MG63 (cell line): Measurements from ENCODE around the gene NXNL1. TPM values are rescaled to one million over a fixed set of nuclear protein-coding genes. Genes with fewer than 3 reads are reported as not detected.
"Not testable (repeated sequence)": the region's sequence is repeated elsewhere in the genome, so short reads cannot be mapped to it uniquely, and the experiment has no call there.

Experiments
- DNase-seq: peaks from one replicate; pipeline ENCODE4 v3.0.0-alpha.2; 2020
- H3K27me3 ChIP-seq: fragments of 250-450 bp; sonication (Bioruptor Pico); 2 replicates; pipeline ENCODE4 v1.5.1; 2020; ENCODE audit warnings: mild to moderate bottlenecking, moderate library complexity
- H3K36me3 ChIP-seq: fragments of 250-450 bp; sonication (Bioruptor Pico); 2 replicates; pipeline ENCODE4 v1.5.1; 2020; ENCODE audit warnings: mild to moderate bottlenecking, moderate library complexity
- H3K4me3 ChIP-seq: fragments of 250-450 bp; sonication (Bioruptor Pico); 2 replicates; pipeline ENCODE4 v1.5.1; 2020; ENCODE audit warnings: mild to moderate bottlenecking, moderate library complexity
- H3K9me3 ChIP-seq: fragments of 250-450 bp; sonication (Bioruptor Pico); 2 replicates; pipeline ENCODE4 v1.5.1; 2020; ENCODE audit warnings: mild to moderate bottlenecking, moderate library complexity
- total RNA-seq: library from RNA; depleted of rRNA; stranded (reverse); fragments of >200 nt; shearing (Covaris generic); gene quantifications from 2 replicates; pipeline ENCODE4 v1.2.3, GENCODE V29; 2014; ENCODE audit warnings: low replicate concordance

The NXNL1 gene
- total RNA-seq, 1 experiment from 2014 or later: not detected

DNA sequence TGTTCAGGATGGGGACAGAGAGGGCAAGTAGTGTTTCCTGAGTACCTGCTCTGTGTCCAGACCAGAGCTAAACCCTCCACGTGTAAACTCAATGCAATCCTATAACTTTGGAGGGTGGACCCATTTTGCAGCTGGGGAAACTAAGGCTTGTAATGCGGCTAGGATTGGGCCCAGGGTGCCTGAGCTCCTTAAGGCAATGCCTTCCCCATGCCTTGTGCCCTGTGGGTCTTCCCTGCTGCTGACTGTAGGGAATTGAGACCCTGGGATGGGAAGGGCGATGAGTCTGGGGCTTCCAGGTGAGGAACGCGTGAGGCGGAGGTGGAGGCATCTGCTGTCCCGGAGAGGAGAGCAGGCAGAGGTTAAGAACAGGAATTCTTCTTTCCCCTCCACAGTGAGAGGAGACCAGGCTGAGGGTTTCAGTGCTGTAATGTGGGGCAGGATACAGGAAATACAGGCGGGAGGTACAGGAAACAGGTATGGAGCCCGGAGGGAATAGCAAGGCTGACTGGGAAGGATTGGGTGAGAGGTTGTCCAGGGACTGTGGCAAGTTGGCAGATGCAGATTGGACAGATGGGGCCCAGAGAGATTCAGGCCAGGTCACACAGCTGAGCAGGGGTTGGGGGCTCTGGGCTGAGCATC lies 28.8 kb upstream of the NXNL1 start:
- Histone ChIP-seq H3K4me3 (no peak overlapping the region), H3K9me3 (no peaks in the 10 kb centered on the region), H3K27me3 (no peaks in the 10 kb centered on the region), H3K36me3 (no peaks in the 10 kb centered on the region; the same call in 1 of the 2 replicates)
- no peak for DNase-seq

- DNase-seq: peak; percentile 63
- H3K27me3 ChIP-seq: no peaks in the 10 kb centered on the region
- no peaks in the 10 kb centered on the region; the same call in 1 of the 2 replicates for H3K36me3 ChIP-seq
- no peaks in the 10 kb centered on the region for H3K9me3 ChIP-seq
- no peak overlapping the region for H3K4me3 ChIP-seq
These were observed 28.1 kb upstream of the NXNL1 start for GRCh38 chr19:17488593-17489391.

DNA sequence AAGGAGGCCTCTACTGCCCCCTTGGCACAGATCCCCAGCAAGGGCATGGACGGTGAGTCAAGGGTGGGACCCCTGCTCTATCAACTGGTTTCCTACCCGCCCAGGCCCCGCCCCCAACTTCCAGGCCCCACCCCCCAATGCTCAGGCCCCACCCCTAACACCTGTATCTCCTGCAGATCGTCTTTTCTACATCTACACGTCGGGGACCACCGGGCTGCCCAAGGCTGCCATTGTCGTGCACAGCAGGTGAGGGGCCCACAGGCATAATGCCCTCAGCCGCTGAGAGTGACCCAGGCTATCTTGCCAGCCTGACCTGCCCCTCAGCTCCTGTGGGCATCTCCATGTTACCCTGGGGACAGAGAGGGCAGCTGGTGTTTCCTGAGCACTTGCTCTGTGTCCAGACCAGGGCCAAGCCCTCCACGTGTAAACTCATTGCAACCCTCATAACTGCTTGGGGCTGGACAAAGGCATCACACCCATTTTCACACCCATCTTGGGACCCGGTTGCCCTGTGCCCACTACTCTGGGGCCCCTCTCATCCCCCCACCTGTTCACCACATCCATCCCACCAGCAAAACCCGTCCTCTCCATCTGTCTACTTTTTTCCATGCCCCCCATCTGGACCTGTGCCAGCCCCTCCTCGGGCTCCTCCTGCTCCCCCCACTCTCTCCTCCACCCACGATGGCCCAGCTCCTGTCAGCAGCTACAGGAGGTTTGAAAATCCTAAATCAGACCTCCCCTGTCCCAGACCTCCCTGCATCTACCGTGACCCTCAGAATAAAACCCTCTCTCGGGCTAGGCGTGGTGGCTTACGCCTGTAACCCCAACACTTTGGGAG lies 26.8 kb upstream of the NXNL1 start:
- Histone ChIP-seq H3K36me3 (no peaks in the 10 kb centered on the region; the same call in 1 of the 2 replicates), H3K27me3 (no peaks in the 10 kb centered on the region), H3K4me3 (no peak overlapping the region), H3K9me3 (no peaks in the 10 kb centered on the region)
- DNase-seq: no peak

DNA sequence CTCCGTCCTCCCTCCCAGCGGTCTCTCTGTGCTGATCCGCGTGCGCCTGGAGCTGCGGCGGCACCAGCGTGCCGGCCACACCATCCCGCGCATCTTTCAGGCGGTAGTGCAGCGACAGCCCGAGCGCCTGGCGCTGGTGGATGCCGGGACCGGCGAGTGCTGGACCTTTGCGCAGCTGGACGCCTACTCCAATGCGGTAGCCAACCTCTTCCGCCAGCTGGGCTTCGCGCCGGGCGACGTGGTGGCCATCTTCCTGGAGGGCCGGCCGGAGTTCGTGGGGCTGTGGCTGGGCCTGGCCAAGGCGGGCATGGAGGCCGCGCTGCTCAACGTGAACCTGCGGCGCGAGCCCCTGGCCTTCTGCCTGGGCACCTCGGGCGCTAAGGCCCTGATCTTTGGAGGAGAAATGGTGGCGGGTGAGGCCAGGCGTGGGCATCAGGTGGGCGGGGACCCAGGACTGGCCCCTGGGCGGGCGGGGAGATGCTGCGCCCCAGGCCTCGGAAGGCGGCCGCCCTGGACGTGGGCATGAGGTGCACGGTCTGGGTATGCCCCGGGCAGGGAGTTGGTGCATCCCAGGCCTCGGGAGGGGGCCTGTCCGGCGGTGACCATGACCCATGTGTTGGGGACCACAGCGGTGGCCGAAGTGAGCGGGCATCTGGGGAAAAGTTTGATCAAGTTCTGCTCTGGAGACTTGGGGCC lies 26.0 kb upstream of the NXNL1 start:
- no peaks in the 10 kb centered on the region; the same call in 1 of the 2 replicates for H3K36me3 ChIP-seq
- no peaks in the 10 kb centered on the region for H3K9me3 ChIP-seq
- DNase-seq: no peak
- no peak overlapping the region for H3K4me3 ChIP-seq
- H3K27me3 ChIP-seq: no peaks in the 10 kb centered on the region

DNA sequence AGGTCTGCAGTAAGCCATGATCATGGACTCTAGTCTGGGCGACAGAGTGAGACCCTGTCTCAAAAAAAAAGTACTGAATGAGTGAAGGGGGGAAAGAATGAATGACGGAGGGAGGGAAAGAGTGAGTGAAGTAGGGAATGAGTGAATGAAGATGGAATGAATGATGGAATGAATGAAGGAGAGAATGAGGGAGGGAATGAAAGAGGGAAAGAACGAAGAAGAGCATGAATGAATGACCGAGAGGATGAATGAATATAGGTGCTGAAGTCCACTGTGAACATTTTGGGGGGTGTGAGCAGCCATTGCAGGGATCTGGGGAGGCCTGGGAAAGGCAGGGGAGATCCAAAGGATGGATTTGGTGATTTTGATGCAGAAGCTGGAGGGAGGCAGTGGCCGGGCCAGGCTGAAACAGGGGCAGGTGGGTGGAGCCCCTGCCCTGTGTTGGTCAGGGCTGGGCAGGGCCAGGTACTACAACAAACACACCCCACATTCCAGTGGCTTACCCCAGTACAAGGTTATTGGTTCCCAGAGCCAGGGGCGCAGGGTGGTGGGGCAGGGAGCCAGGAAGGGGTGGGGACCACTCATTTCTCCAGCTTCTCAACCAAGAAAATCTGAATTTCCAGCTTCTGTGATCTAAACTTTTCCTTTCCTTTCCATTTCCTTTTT lies 23.9 kb upstream of the NXNL1 start:
- Histone ChIP-seq H3K27me3 (no peaks in the 10 kb centered on the region), H3K9me3 (no peaks in the 10 kb centered on the region), H3K4me3 (no peak overlapping the region), H3K36me3 (no peaks in the 10 kb centered on the region; the same call in 1 of the 2 replicates)
- DNase-seq: no peak

- DNase-seq: no peak
- H3K36me3 ChIP-seq: no peaks in the 10 kb centered on the region; the same call in 1 of the 2 replicates
- H3K9me3 ChIP-seq: no peaks in the 10 kb centered on the region
- no peaks in the 10 kb centered on the region for H3K27me3 ChIP-seq
- H3K4me3 ChIP-seq: no peak overlapping the region
These were observed 22.9 kb upstream of the NXNL1 start for GRCh38 chr19:17483605-17484002.

DNA sequence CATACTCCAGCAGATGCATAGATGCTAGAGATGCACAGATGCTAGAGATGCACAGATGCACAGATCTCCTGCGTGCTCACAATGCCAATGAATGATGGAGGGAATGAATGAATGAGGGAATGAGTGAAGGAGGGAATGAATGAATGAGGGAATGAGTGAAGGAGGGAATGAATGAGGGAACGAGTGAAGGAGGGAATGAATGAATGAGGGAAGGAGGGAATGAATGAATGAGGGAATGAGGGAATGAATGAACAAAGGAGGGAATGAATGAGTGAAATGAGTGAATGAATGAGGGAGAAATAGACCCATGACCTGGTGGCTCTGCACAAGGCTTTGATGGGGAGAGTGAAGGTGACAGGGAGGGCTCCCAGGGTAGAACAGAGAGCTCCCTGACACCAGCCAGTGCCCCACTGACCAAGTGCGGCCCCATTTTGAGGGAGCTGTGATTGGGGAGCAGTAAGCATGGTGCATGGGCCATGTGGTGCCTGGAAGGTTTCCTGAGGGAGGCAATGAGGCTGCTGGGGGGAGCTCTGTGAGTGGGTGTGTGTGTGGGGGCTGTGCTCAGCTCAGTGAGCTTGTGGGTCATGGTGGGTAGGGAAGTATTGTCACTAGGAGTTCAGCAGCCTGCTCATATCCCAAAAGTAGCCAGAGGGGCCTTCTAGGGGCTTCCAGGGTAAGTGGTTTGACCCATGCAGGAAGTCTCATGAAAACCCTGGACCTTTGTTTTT lies 22.3 kb upstream of the NXNL1 start:
- DNase-seq: no peak
- Histone ChIP-seq H3K9me3 (no peaks in the 10 kb centered on the region), H3K4me3 (no peak overlapping the region), H3K27me3 (no peaks in the 10 kb centered on the region), H3K36me3 (no peaks in the 10 kb centered on the region; the same call in 1 of the 2 replicates)

GRCh38 chr19:17481986-17482385 lies 21.3 kb upstream of the NXNL1 start:
- Histone ChIP-seq H3K27me3 (no peaks in the 10 kb centered on the region), H3K36me3 (no peaks in the 10 kb centered on the region; the same call in 1 of the 2 replicates), H3K4me3 (no peak overlapping the region), H3K9me3 (no peaks in the 10 kb centered on the region)
- no peak for DNase-seq

DNA sequence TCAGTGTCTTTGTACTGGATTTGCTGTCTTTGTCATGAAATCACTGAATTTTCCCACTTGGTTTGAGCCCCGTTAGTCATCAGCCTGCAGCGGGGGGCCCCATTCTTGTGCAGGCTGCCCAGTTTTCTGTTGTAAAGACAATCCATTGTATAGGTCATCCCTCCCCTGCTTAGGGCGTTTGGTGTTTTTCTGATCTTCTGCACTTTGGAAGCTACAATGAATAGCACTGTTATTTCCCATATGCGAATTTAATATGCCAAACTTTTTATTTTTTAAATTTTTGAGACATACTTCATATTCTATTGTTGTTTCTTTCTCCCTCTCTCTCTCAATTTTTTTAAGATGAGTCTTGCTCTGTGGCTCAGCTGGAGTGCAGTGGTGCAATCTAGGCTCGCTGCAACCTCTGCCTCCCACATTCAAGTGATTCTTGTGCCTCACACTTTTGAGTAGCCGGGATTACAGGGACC lies 18.6 kb upstream of the NXNL1 start:
- Histone ChIP-seq H3K4me3 (no peak overlapping the region), H3K9me3 (no peaks in the 10 kb centered on the region), H3K36me3 (no peaks in the 10 kb centered on the region), H3K27me3 (no peaks in the 10 kb centered on the region)
- DNase-seq: peak; percentile 72

- Histone ChIP-seq H3K4me3 (no peak overlapping the region), H3K36me3 (no peaks in the 10 kb centered on the region), H3K9me3 (no peaks in the 10 kb centered on the region), H3K27me3 (no peaks in the 10 kb centered on the region)
- no peak for DNase-seq
These were observed 14.9 kb upstream of the NXNL1 start for GRCh38 chr19:17475541-17476115.

GRCh38 chr19:17475011-17475540 lies 14.3 kb upstream of the NXNL1 start:
- not testable (repeated sequence) for H3K27me3 ChIP-seq, H3K36me3 ChIP-seq, H3K4me3 ChIP-seq, H3K9me3 ChIP-seq, DNase-seq

DNA sequence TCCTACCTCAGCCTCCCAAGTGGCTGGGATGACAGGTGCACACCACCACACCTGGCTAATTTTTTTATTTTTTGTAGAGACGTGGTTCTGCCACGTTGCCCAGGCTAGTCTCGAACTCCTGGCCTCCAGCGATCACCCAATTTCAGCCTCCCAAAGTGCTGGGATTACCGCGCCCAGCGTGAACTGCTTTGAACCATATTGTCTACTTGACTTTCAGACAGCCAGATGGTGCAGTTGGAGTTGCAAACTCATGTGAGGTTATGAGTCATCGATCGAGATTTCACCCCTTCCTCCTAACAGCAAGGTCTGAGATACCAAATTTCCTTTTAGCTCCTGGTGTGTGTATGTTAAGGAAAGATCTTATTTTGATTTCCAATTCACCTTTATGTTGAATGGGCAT lies 12.3 kb upstream of the NXNL1 start:
- Histone ChIP-seq H3K9me3 (no peaks in the 10 kb centered on the region), H3K27me3 (no peaks in the 10 kb centered on the region), H3K4me3 (no peak overlapping the region), H3K36me3 (no peaks in the 10 kb centered on the region)
- DNase-seq: peak; percentile 32

DNA sequence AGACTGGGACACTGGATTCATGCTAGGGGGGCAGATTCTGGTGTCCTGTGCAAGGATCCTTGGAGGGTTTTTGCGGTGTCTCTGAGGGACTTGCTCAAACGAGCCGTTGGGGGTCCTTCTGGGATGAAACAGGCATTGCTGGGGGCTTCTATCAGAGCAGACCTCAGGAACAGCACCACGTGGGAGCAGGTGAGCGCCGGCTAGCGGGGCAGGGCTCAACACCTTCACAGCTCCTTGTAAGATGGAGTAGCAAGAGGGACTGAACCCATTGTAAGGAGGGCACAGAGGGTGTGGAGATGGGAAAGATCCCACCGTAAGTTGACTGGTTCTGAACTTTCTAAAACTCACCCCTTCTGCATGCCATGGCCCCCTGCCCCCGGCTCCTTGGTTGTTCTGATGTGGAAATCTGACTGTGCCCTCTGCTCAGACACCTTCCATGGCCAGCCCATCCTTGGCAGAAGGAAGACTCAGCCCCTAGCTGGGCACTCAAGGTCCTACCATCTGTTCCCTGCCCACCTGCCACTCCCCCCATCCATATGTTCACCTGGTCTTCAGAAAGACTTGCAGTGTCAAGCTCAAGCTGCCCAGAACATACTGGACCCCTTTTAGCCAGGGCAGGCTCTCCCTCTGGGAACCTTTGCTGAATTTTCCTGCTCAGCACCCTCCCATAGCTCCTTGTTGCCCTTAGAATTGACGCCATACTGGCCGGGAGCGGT lies 10.8 kb upstream of the NXNL1 start:
- H3K27me3 ChIP-seq: no peaks in the 10 kb centered on the region
- no peaks in the 10 kb centered on the region for H3K36me3 ChIP-seq
- no peaks in the 10 kb centered on the region for H3K9me3 ChIP-seq
- H3K4me3 ChIP-seq: peak overlapping the region; percentile 72
- DNase-seq: no peak

GRCh38 chr19:17470068-17470841 lies 9.5 kb upstream of the NXNL1 start, which contains the start of gene SLC27A1:
TSS of gene SLC27A1 (plus strand) at chr19:17470524. CDS start at chr19:17470541, 17 bp downstream.
- DNase-seq: peak; percentile 100
- Histone ChIP-seq H3K27me3 (no peaks in the 10 kb centered on the region), H3K36me3 (no peaks in the 10 kb centered on the region), H3K9me3 (no peaks in the 10 kb centered on the region), H3K4me3 (peak within 1 kb of the TSS; percentile 72)
